GM12878 (cell line): ENCODE data around the gene RINT1. TPM values are rescaled to one million over a fixed set of nuclear protein-coding genes. Genes with fewer than 3 reads are reported as not detected.

ENCODE experiments used
- ATAC-seq: fragments of 200-7000 bp; cut with Tn5 transposase; 3 replicates; pipeline ENCODE4 v1.9.1; 2020; ENCODE audit warnings: mild to moderate bottlenecking, moderate library complexity
- BruUV-seq: library from RNA; stranded (reverse); fragments of 400-500 nt; replicated peaks from 2 replicates; lab custom pipeline; 2021; lab: Mats Ljungman, UMichigan
- CTCF ChIA-PET: fragments of 300-600 bp; sonication (Branson Sonifier 250); formaldehyde crosslinking; extraction: SDS; loops from one replicate; lab custom pipeline; 2021; ENCODE audit warnings: inconsistent platforms; lab: Yijun Ruan, JAX
- POLR2A ChIA-PET: fragments of 350-600 bp; formaldehyde crosslinking; extraction: SDS; loops from one replicate; lab custom pipeline; 2021; ENCODE audit warnings: inconsistent platforms; lab: Charles Lee
- RAD21 ChIA-PET: fragments of 300-600 bp; sonication (Branson Sonifier 250); formaldehyde crosslinking; loops from one replicate; lab custom pipeline; 2023; ENCODE audit warnings: antibody characterized with exemption; ENCODE audit not compliant: unreplicated experiment; lab: Charles Lee
- SMC1A ChIA-PET: fragments of 300-600 bp; sonication (Branson Sonifier 250); formaldehyde crosslinking; loops from one replicate; lab custom pipeline; 2023; ENCODE audit not compliant: unreplicated experiment, uncharacterized antibody; lab: Charles Lee
- DNase-seq: peaks from one replicate; pipeline ENCODE4 v3.0.0-alpha.2; 2011; ENCODE audit warnings: low read depth, low spot score
- FAIRE-seq: peaks from 3 replicates; lab custom pipeline; 2011; peaks lifted over from hg19 to GRCh38; lab: Jason Lieb, UNC
- H2AFZ ChIP-seq: 2 replicates; pipeline ENCODE4 v1.6.0; 2011; ENCODE audit warnings: low read depth, low read length, control low read depth; ENCODE audit not compliant: control insufficient read depth
- H3K27ac ChIP-seq: 2 replicates; pipeline ENCODE4 v1.5.1; 2011; ENCODE audit warnings: control low read depth; ENCODE audit not compliant: control insufficient read depth, insufficient read depth
- H3K27me3 ChIP-seq, 2 experiments: replicated peaks in 1 of 2; 2 replicates each; pipeline versions ENCODE4 v1.6.0 to v1.6.1; 2011; ENCODE audit warnings: low read length in 1 of 2; ENCODE audit not compliant: control insufficient read depth in 2 of 2, insufficient read depth in 2 of 2
- H3K36me3 ChIP-seq, 2 experiments: 2 replicates each; pipeline ENCODE4 v1.5.1; 2011; ENCODE audit warnings: low read length in 1 of 2; ENCODE audit not compliant: control insufficient read depth in 2 of 2, insufficient read depth in 2 of 2
- H3K4me1 ChIP-seq: 2 replicates; pipeline ENCODE4 v1.6.1; 2011; ENCODE audit warnings: mild to moderate bottlenecking, low read length, moderate library complexity, mixed read lengths; ENCODE audit not compliant: control insufficient read depth, insufficient read depth
- H3K4me2 ChIP-seq: 2 replicates; pipeline ENCODE4 v1.6.0; 2011; ENCODE audit warnings: control low read depth; ENCODE audit not compliant: control insufficient read depth, insufficient read depth
- H3K4me3 ChIP-seq: fragments of 200-600 bp; sonication (generic); 2 replicates; pipeline ENCODE4 v1.5.1; 2016
- H3K79me2 ChIP-seq: 2 replicates; pipeline ENCODE4 v1.6.0; 2011; ENCODE audit warnings: low read length; ENCODE audit not compliant: control insufficient read depth, insufficient read depth
- H3K9ac ChIP-seq: 2 replicates; pipeline ENCODE4 v1.8.0; 2011; ENCODE audit warnings: low read length, control low read depth, mixed read lengths; ENCODE audit not compliant: control insufficient read depth, insufficient read depth
- H3K9me3 ChIP-seq: replicated peaks from 3 replicates; pipeline ENCODE4 v1.5.1; 2011; ENCODE audit warnings: mild to moderate bottlenecking, low read length; ENCODE audit not compliant: control insufficient read depth, insufficient read depth
- H4K20me1 ChIP-seq: 2 replicates; pipeline ENCODE4 v1.6.0; 2011; ENCODE audit not compliant: control insufficient read depth, insufficient read depth
- ATF7 ChIP-seq: fragments of 450-650 bp; IDR thresholded peaks from 2 replicates; pipeline ENCODE4 v1.6.1; 2016; ENCODE audit warnings: low read depth, mild to moderate bottlenecking
- BCL11A ChIP-seq: IDR thresholded peaks from 2 replicates; pipeline ENCODE4 v1.6.1; 2011; ENCODE audit warnings: low read depth, low read length
- BRCA1 ChIP-seq: IDR thresholded peaks from 2 replicates; pipeline ENCODE4 v1.6.1; 2011; ENCODE audit warnings: low read depth, low read length, improper control_type of control experiment
- CBFB ChIP-seq: IDR thresholded peaks from 2 replicates; pipeline ENCODE4 v1.6.1; 2016; ENCODE audit warnings: antibody characterized with exemption, low read depth
- CBX5 ChIP-seq: sonication (generic); IDR thresholded peaks from 2 replicates; pipeline ENCODE4 v1.6.1; 2016; ENCODE audit warnings: low read depth, moderate library complexity, mild to moderate bottlenecking, inconsistent platforms
- CEBPB ChIP-seq, 2 experiments: fragments of 150-350 bp in 1 of 2; IDR thresholded peaks; 2 replicates each; pipeline ENCODE4 v1.6.1; 2012 to 2014; ENCODE audit warnings: low read depth in 2 of 2, low read length in 2 of 2, borderline replicate concordance in 1 of 2, inconsistent platforms in 1 of 2
- CHD1 ChIP-seq: IDR thresholded peaks from 2 replicates; pipeline ENCODE4 v1.6.1; 2012; ENCODE audit warnings: low read depth, low read length, improper control_type of control experiment
- CHD4 ChIP-seq: fragments of 200-600 bp; sonication (generic); IDR thresholded peaks from 2 replicates; pipeline ENCODE4 v1.6.1; 2016; ENCODE audit warnings: mild to moderate bottlenecking
- HDAC2 ChIP-seq: fragments of 200-600 bp; sonication (generic); IDR thresholded peaks from 2 replicates; pipeline ENCODE4 v1.6.1; 2017
- MEF2B ChIP-seq: fragments of 450-650 bp; IDR thresholded peaks from 2 replicates; pipeline ENCODE4 v1.6.1; 2018; ENCODE audit warnings: mild to moderate bottlenecking, moderate library complexity; ENCODE audit not compliant: partially characterized antibody, poor library complexity, severe bottlenecking
- MTA2 ChIP-seq: fragments of 450-650 bp; IDR thresholded peaks from 2 replicates; pipeline ENCODE4 v1.6.1; 2016; ENCODE audit warnings: low read depth, mild to moderate bottlenecking, moderate library complexity
- NR2F1 ChIP-seq: fragments of 450-650 bp; conservative IDR thresholded peaks from 2 replicates; pipeline ENCODE4 v1.6.1; 2017; ENCODE audit warnings: mild to moderate bottlenecking
- RFX5 ChIP-seq: IDR thresholded peaks from 2 replicates; pipeline ENCODE4 v1.6.1; 2011; ENCODE audit warnings: low read depth, low read length, improper control_type of control experiment
- SREBF2 ChIP-seq: IDR thresholded peaks from 2 replicates; pipeline ENCODE4 v1.6.1; 2012; ENCODE audit warnings: mild to moderate bottlenecking, low read length
- STAT1 ChIP-seq: fragments of 450-650 bp; conservative IDR thresholded peaks from 2 replicates; pipeline ENCODE4 v1.6.1; 2014; ENCODE audit warnings: antibody characterized with exemption, mild to moderate bottlenecking
- STAT3 ChIP-seq: IDR thresholded peaks from 2 replicates; pipeline ENCODE4 v1.6.1; 2011; ENCODE audit warnings: low read depth, low read length, improper control_type of control experiment
- SUPT20H ChIP-seq: IDR thresholded peaks from 2 replicates; pipeline ENCODE4 v1.6.1; 2011; ENCODE audit warnings: low read depth, mild to moderate bottlenecking, low read length, moderate library complexity, borderline replicate concordance; ENCODE audit not compliant: control insufficient read depth
- TARDBP ChIP-seq: IDR thresholded peaks from 2 replicates; pipeline ENCODE4 v1.6.1; 2016; ENCODE audit warnings: borderline replicate concordance
- TCF12 ChIP-seq: IDR thresholded peaks from 2 replicates; pipeline ENCODE4 v1.6.1; 2011; ENCODE audit warnings: low read depth, mild to moderate bottlenecking, low read length
- ZNF274 ChIP-seq: IDR thresholded peaks from one replicate; pipeline ENCODE4 v1.8.0; 2011; ENCODE audit not compliant: insufficient read length, insufficient read depth
- ZZZ3 ChIP-seq: IDR thresholded peaks from 2 replicates; pipeline ENCODE4 v1.6.1; 2011; ENCODE audit warnings: low read depth; ENCODE audit not compliant: control insufficient read depth, insufficient read length
- WGBS: methylation state at CpG from one replicate; pipeline ENCODE4 v1.1.6; 2016; ENCODE audit warnings: low lambda C conversion rate; ENCODE audit not compliant: insufficient replicate concordance, insufficient coverage; ENCODE audit errors: missing lambda C conversion rate; 5-methylcytosine and 5-hydroxymethylcytosine counted together
- in situ Hi-C: fragments of 300-500 bp; cut with MboI; formaldehyde crosslinking; loops from 9 replicates; pipeline ENCODE4 v1.14.3; 2018; ENCODE audit warnings: mixed read lengths
- intact Hi-C: fragments of 100-400 bp; cut with micrococcal nuclease; formaldehyde crosslinking; loops from one replicate; pipeline ENCODE4 v1.14.2; 2022; ENCODE audit not compliant: unreplicated experiment
- polyA plus RNA-seq, 11 experiments: library from polyadenylated mRNA; depleted of rRNA in 4 of 11; unstranded in 6 of 11; stranded (reverse) in 5 of 11; fragments of >200 nt; fragmentation: Nextera tagmentation in 4 of 11; fragmentation: Illumina TruSeq in 1 of 11; extraction: Ambion mirVana in 4 of 11; extraction: Trizol in 1 of 11; gene quantifications; 1 replicate in 1 of 11; 2 replicates in 10 of 11; pipeline versions ENCODE4 v1.2.1 to v1.2.3, GENCODE V29; 2011 to 2016; ENCODE audit warnings: inconsistent platforms in 2 of 11, missing spikeins in 2 of 11, low read depth in 1 of 11
- total RNA-seq, 4 experiments: library from RNA; depleted of rRNA in 3 of 4; stranded (reverse); fragments of >200 nt in 3 of 4; fragmentation: Illumina TruSeq in 1 of 4; extraction: Trizol in 1 of 4; gene quantifications; 2 replicates each; pipeline versions ENCODE4 v1.2.1 to v1.2.3, GENCODE V29; 2013 to 2021
- TF ChIP-seq, protein P1 (sequence below): IDR thresholded peaks from 2 replicates; pipeline ENCODE4 v1.6.1; 2011; ENCODE audit warnings: mild to moderate bottlenecking, low read depth, low read length, moderate library complexity; ENCODE audit not compliant: insufficient replicate concordance

Gene RINT1
- total and polyA plus RNA-seq, 10 of the 15 experiments (the other 5 are each of a cell fraction or from before 2014, with no cell fraction given), result 6.7 to 32.3 (median 17.3) TPM

- no peak for TF ChIP-seq BCL11A
- TF ChIP-seq CHD1, result no peak
- TF ChIP-seq ATF7, result no peak
- TF ChIP-seq ZNF274, result no peak
- no peak for TF ChIP-seq ZZZ3
- no peak for TF ChIP-seq RFX5
- TF ChIP-seq STAT1, result no peak
These were observed 35.0 kb upstream of the RINT1 start (continued) for GRCh38 chr7:105497016-105497415.

DNA sequence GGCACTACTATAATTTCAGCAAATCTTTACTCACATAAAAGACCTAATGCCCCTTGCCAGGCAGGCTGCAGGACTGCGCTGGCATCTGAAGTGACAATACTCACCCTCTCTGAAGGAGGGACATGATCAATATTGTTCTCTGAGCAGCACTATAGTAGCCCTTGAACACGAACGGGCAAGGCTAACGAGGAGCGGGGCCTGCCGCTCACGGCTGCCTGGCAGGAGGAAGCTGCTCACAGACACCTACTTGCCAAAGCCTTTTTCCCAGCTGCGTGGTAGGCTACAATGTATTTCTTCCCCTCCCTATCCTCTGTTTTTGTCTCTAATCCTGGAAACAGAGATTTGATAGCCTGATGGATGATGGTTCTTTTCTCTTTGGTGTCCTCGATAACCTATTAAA is 29.8 kb upstream of the RINT1 start:
- in situ Hi-C loops, result no loop called here
- H3K4me1 ChIP-seq, result no peaks in the 10 kb centered on the region
- ChIA-PET SMC1A (no interaction called here), RAD21 (no interaction called here), CTCF (no interaction called here), POLR2A (interaction anchor here (0.6 kb wide), 1 partner anchor 377 kb away, joined by 4 read pairs; no protein-coding TSS in a partner anchor)
- no TSS peak for BruUV-seq
- peaks cover 1 to 15% of the 10 kb centered on the region in 2 experiments; a peak in 3 of 4 replicates for H3K36me3 ChIP-seq
- intact Hi-C loops, result no loop called here
- no peak overlapping the region for H3K27ac ChIP-seq
- H4K20me1 ChIP-seq, result no peaks in the 10 kb centered on the region
- TF ChIP-seq TCF12, result no peak
- TF ChIP-seq MTA2, result no peak
- no peak for TF ChIP-seq CEBPB (IDR thresholded peaks at IDR 0.05; ENCODE audit: borderline replicate concordance in 1 of 2, low read depth in 2 of 2, low read length in 2 of 2)
- TF ChIP-seq HDAC2, result no peak
- TF ChIP-seq CBX5, result no peak
- TF ChIP-seq, protein P1, sequence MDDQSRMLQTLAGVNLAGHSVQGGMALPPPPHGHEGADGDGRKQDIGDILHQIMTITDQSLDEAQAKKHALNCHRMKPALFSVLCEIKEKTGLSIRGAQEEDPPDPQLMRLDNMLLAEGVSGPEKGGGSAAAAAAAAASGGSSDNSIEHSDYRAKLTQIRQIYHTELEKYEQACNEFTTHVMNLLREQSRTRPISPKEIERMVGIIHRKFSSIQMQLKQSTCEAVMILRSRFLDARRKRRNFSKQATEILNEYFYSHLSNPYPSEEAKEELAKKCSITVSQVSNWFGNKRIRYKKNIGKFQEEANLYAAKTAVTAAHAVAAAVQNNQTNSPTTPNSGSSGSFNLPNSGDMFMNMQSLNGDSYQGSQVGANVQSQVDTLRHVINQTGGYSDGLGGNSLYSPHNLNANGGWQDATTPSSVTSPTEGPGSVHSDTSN, result no peak
- TF ChIP-seq STAT3, result no peak
- no peak for TF ChIP-seq NR2F1
- TF ChIP-seq TARDBP, result no peak
- no peak for TF ChIP-seq MEF2B
- no peak for TF ChIP-seq CBFB
- TF ChIP-seq SUPT20H, result no peak
- no peak for TF ChIP-seq ATF7
- TF ChIP-seq SREBF2, result no peak
- TF ChIP-seq CHD4, result no peak
- no peak for TF ChIP-seq BRCA1
- H2AFZ ChIP-seq, result no peak overlapping the region
- no peaks in the 10 kb centered on the region for H3K9me3 ChIP-seq
- H3K4me3 ChIP-seq, result no peak overlapping the region
- WGBS, result 98% methylated on average over 9 of the region's 9 CpGs
- H3K4me2 ChIP-seq, result no peak overlapping the region
- no peaks in the 10 kb centered on the region for H3K27me3 ChIP-seq
- ATAC-seq (no peak), DNase-seq (no peak), FAIRE-seq (no peak)
- no peaks in the 10 kb centered on the region for H3K79me2 ChIP-seq
- no peak overlapping the region for H3K9ac ChIP-seq
